Fibroblast of lung (primary cell): ENCODE results near the gene ABCC11. TPM values are rescaled to one million over a fixed set of nuclear protein-coding genes. Genes with fewer than 3 reads are reported as not detected.

ENCODE experiments used
- DNase-seq, 2 donors: peaks; one replicate each; pipeline versions ENCODE4 v3.0.0 to v3.0.0-alpha.2; 2010; ENCODE audit warnings: low read depth in 2 of 2
- H2AFZ ChIP-seq: 2 replicates; pipeline ENCODE4 v1.5.1; 2012; ENCODE audit warnings: low read length, control low read depth, inconsistent platforms
- H3K27ac ChIP-seq: 2 replicates; pipeline ENCODE4 v1.5.1; 2011; ENCODE audit warnings: low read length, control low read depth; ENCODE audit not compliant: insufficient read depth
- H3K27me3 ChIP-seq: 2 replicates; pipeline ENCODE4 v1.5.1; 2011; ENCODE audit warnings: mild to moderate bottlenecking, low read length; ENCODE audit not compliant: control insufficient read depth, insufficient read depth
- H3K36me3 ChIP-seq: 2 replicates; pipeline ENCODE4 v1.5.1; 2011; ENCODE audit warnings: low read length; ENCODE audit not compliant: control insufficient read depth, insufficient read depth
- H3K4me1 ChIP-seq: 2 replicates; pipeline ENCODE4 v1.5.1; 2011; ENCODE audit warnings: low read length; ENCODE audit not compliant: control insufficient read depth, insufficient read depth; ENCODE audit errors: extremely low read depth
- H3K4me2 ChIP-seq: 2 replicates; pipeline ENCODE4 v1.5.1; 2011; ENCODE audit warnings: low read length, control low read depth; ENCODE audit not compliant: insufficient read depth; ENCODE audit errors: extremely low read depth
- H3K4me3 ChIP-seq, 4 experiments: fragments of 200-600 bp in 1 of 4; sonication (generic) in 1 of 4; replicated peaks in 1 of 4; 2 replicates each; pipeline ENCODE4 v1.5.1; 2011 to 2016; ENCODE audit warnings: low read length in 4 of 4, low read depth in 3 of 4, mild to moderate bottlenecking in 3 of 4, control low read depth in 2 of 4, inconsistent platforms in 1 of 4, mixed read lengths in 1 of 4; ENCODE audit not compliant: insufficient read depth in 1 of 4; ENCODE audit errors: control extremely low read depth in 1 of 4
- H3K79me2 ChIP-seq: 2 replicates; pipeline ENCODE4 v1.5.1; 2012; ENCODE audit warnings: mild to moderate bottlenecking, low read length, inconsistent platforms; ENCODE audit not compliant: control insufficient read depth, insufficient read depth
- H3K9ac ChIP-seq: 2 replicates; pipeline ENCODE4 v1.5.1; 2011; ENCODE audit warnings: mild to moderate bottlenecking, low read length, control low read depth; ENCODE audit not compliant: insufficient read depth
- H3K9me3 ChIP-seq: 2 replicates; pipeline ENCODE4 v1.5.1; 2012; ENCODE audit warnings: low read depth, low read length; ENCODE audit not compliant: control insufficient read depth, insufficient read depth
- H4K20me1 ChIP-seq: 2 replicates; pipeline ENCODE4 v1.5.1; 2011; ENCODE audit warnings: low read length; ENCODE audit not compliant: control insufficient read depth, insufficient read depth; ENCODE audit errors: extremely low read depth
- CTCF ChIP-seq, 2 donors: IDR thresholded peaks in 1 of 2; conservative IDR thresholded peaks in 1 of 2; 1 replicate in 1 of 2; 2 replicates in 1 of 2; pipeline ENCODE4 v1.5.1; 2011 to 2012; ENCODE audit warnings: low read length in 2 of 2, control low read depth in 1 of 2, inconsistent platforms in 1 of 2, low read depth in 1 of 2, mild to moderate bottlenecking in 1 of 2
- EZH2 ChIP-seq: IDR thresholded peaks from 2 replicates; pipeline ENCODE4 v1.5.1; 2012; ENCODE audit warnings: low read length, control low read depth, mild to moderate bottlenecking; ENCODE audit errors: missing control alignments
- polyA plus RNA-seq, 2 donors: library from polyadenylated mRNA; depleted of rRNA in 1 of 2; stranded (reverse) in 1 of 2; unstranded in 1 of 2; fragments of >200 nt; gene quantifications; 2 replicates each; pipeline ENCODE4 v1.2.1, GENCODE V29; 2011 to 2012; ENCODE audit warnings: missing spikeins in 1 of 2
- total RNA-seq: library from RNA; depleted of rRNA; stranded (reverse); fragments of >200 nt; gene quantifications from 2 replicates; pipeline ENCODE4 v1.2.1, GENCODE V29; 2014

ABCC11 gene
- total and polyA plus RNA-seq, 2 donors (not counting 1 experiment from before 2014, with no cell fraction given), result 0.17 to 0.20 TPM

- no peak for DNase-seq
- H3K4me3 ChIP-seq, result no peak overlapping the region
- peaks cover 3% of the 10 kb centered on the region for H3K36me3 ChIP-seq
- no peak overlapping the region for H3K9ac ChIP-seq
- H2AFZ ChIP-seq, result no peak overlapping the region
- no peaks in the 10 kb centered on the region for H3K27me3 ChIP-seq
- H3K4me1 ChIP-seq, result no peaks in the 10 kb centered on the region
- H4K20me1 ChIP-seq, result no peaks in the 10 kb centered on the region
- H3K9me3 ChIP-seq, result no peaks in the 10 kb centered on the region
- no peak overlapping the region for H3K4me2 ChIP-seq
- no peak overlapping the region for H3K27ac ChIP-seq
- H3K79me2 ChIP-seq, result no peaks in the 10 kb centered on the region
- TF ChIP-seq EZH2 (no peak), CTCF (conservative IDR thresholded peaks at IDR 0.05 in 1 of 2, IDR thresholded peaks at IDR 0.05 in 1 of 2; ENCODE audit: low read depth in 1 of 2, low read length in 2 of 2) (no peak)
These were observed 39.9 kb upstream of the ABCC11 start for GRCh38 chr16:48287239-48287638.

- DNase-seq, result peak in 1 of 2 donors; percentile 19
- no peaks in the 10 kb centered on the region for H3K27me3 ChIP-seq
- H3K36me3 ChIP-seq, result peaks cover 5% of the 10 kb centered on the region
These were observed 37.6 kb upstream of the ABCC11 start for GRCh38 chr16:48284772-48285409.

More at GRCh38 chr16:48284772-48285409, 37.6 kb upstream of the ABCC11 start:
- no peak overlapping the region for H3K27ac ChIP-seq
- no peaks in the 10 kb centered on the region for H3K79me2 ChIP-seq
- H3K4me1 ChIP-seq, result no peaks in the 10 kb centered on the region
- no peak overlapping the region for H2AFZ ChIP-seq
- TF ChIP-seq EZH2, result no peak
- TF ChIP-seq CTCF (conservative IDR thresholded peaks at IDR 0.05 in 1 of 2, IDR thresholded peaks at IDR 0.05 in 1 of 2; ENCODE audit: low read depth in 1 of 2, low read length in 2 of 2), result no peak
- no peak overlapping the region for H3K9ac ChIP-seq
- H3K4me3 ChIP-seq, result no peak overlapping the region
- H3K4me2 ChIP-seq, result no peak overlapping the region
- H4K20me1 ChIP-seq, result no peaks in the 10 kb centered on the region
- H3K9me3 ChIP-seq, result no peaks in the 10 kb centered on the region
